Liver (tissue), 9 donors: Measurements from ENCODE around the gene B3GAT1. TPM values are rescaled to one million over a fixed set of nuclear protein-coding genes. Genes with fewer than 3 reads are reported as not detected.

Source experiments
- DNase-seq: peaks from one replicate; pipeline ENCODE4 v3.0.0-alpha.2; 2017; ENCODE audit warnings: low spot score
- H3K27ac ChIP-seq, 2 donors: one replicate each; pipeline ENCODE4 v1.7.0; 2013; ENCODE audit warnings: inconsistent platforms in 2 of 2, low read length in 2 of 2, control low read depth in 1 of 2, low read depth in 1 of 2, mild to moderate bottlenecking in 1 of 2
- H3K27me3 ChIP-seq, 4 donors: one replicate each; pipeline versions ENCODE4 v1.6.1 to v1.7.0; 2013; ENCODE audit warnings: low read length in 3 of 4, inconsistent platforms in 1 of 4, mild to moderate bottlenecking in 1 of 4, moderate library complexity in 1 of 4; ENCODE audit not compliant: control insufficient read depth in 4 of 4, insufficient read depth in 4 of 4
- H3K36me3 ChIP-seq, 4 donors: one replicate each; pipeline versions ENCODE4 v1.6.1 to v1.7.0; 2013; ENCODE audit warnings: low read length in 3 of 4, mild to moderate bottlenecking in 3 of 4, low read depth in 1 of 4, moderate library complexity in 1 of 4; ENCODE audit not compliant: control insufficient read depth in 4 of 4, insufficient read depth in 3 of 4
- H3K4me1 ChIP-seq, 4 donors: one replicate each; pipeline versions ENCODE4 v1.6.1 to v1.7.0; 2013; ENCODE audit warnings: low read length in 3 of 4, mild to moderate bottlenecking in 3 of 4, moderate library complexity in 1 of 4; ENCODE audit not compliant: control insufficient read depth in 4 of 4, insufficient read depth in 4 of 4
- H3K4me3 ChIP-seq, 3 donors: one replicate each; pipeline versions ENCODE4 v1.6.1 to v1.7.0; 2013; ENCODE audit warnings: low read length in 3 of 3, control low read depth in 1 of 3, low read depth in 1 of 3, mild to moderate bottlenecking in 1 of 3
- H3K9ac ChIP-seq, 2 donors: one replicate each; pipeline ENCODE4 v1.7.0; 2013; ENCODE audit warnings: low read length in 2 of 2, mild to moderate bottlenecking in 2 of 2, moderate library complexity in 2 of 2, control low read depth in 1 of 2, low read depth in 1 of 2
- H3K9me3 ChIP-seq, 4 donors: one replicate each; pipeline versions ENCODE4 v1.6.1 to v1.7.0; 2013; ENCODE audit warnings: low read length in 3 of 4; ENCODE audit not compliant: control insufficient read depth in 4 of 4
- ATF3 ChIP-seq: IDR thresholded peaks from 2 replicates; pipeline ENCODE4 v1.6.1; 2016; ENCODE audit warnings: antibody characterized with exemption
- EGR1 ChIP-seq, 2 donors: IDR thresholded peaks; 2 replicates each; pipeline ENCODE4 v1.6.1; 2016 to 2018; ENCODE audit warnings: antibody characterized with exemption in 2 of 2, low read depth in 2 of 2
- FOXA1 ChIP-seq: IDR thresholded peaks from 2 replicates; pipeline ENCODE4 v1.6.1; 2016; ENCODE audit warnings: antibody characterized with exemption
- FOXA2 ChIP-seq: IDR thresholded peaks from 2 replicates; pipeline ENCODE4 v1.6.1; 2016; ENCODE audit warnings: antibody characterized with exemption
- GABPA ChIP-seq, 2 donors: IDR thresholded peaks in 1 of 2; conservative IDR thresholded peaks in 1 of 2; 2 replicates each; pipeline ENCODE4 v1.6.1; 2016; ENCODE audit warnings: antibody characterized with exemption in 2 of 2, mild to moderate bottlenecking in 1 of 2, moderate library complexity in 1 of 2
- HNF4A ChIP-seq, 2 donors: conservative IDR thresholded peaks; 2 replicates each; pipeline ENCODE4 v1.6.1; 2016; ENCODE audit warnings: antibody characterized with exemption in 2 of 2, mild to moderate bottlenecking in 2 of 2
- HNF4G ChIP-seq: IDR thresholded peaks from 2 replicates; pipeline ENCODE4 v1.6.1; 2016; ENCODE audit warnings: antibody characterized with exemption
- JUND ChIP-seq, 2 donors: IDR thresholded peaks; 2 replicates each; pipeline ENCODE4 v1.6.1; 2016; ENCODE audit warnings: antibody characterized with exemption in 2 of 2
- RAD21 ChIP-seq, 2 donors: IDR thresholded peaks; 2 replicates each; pipeline ENCODE4 v1.6.1; 2016; ENCODE audit warnings: antibody characterized with exemption in 2 of 2, mild to moderate bottlenecking in 2 of 2
- RXRA ChIP-seq, 2 donors: IDR thresholded peaks; 2 replicates each; pipeline ENCODE4 v1.6.1; 2017 to 2018; ENCODE audit warnings: antibody characterized with exemption in 2 of 2, mild to moderate bottlenecking in 1 of 2
- SP1 ChIP-seq: IDR thresholded peaks from 2 replicates; pipeline ENCODE4 v1.6.1; 2018; ENCODE audit warnings: antibody characterized with exemption, mild to moderate bottlenecking
- TAF1 ChIP-seq: conservative IDR thresholded peaks from 2 replicates; pipeline ENCODE4 v1.6.1; 2016; ENCODE audit warnings: antibody characterized with exemption, mild to moderate bottlenecking
- YY1 ChIP-seq: IDR thresholded peaks from 2 replicates; pipeline ENCODE4 v1.6.1; 2016; ENCODE audit warnings: antibody characterized with exemption, mild to moderate bottlenecking
- ZBTB33 ChIP-seq: IDR thresholded peaks from 2 replicates; pipeline ENCODE4 v1.6.1; 2016; ENCODE audit warnings: antibody characterized with exemption
- WGBS: extraction: QIAGEN DNeasy Blood & Tissue Kit; methylation state at CpG from one replicate; pipeline ENCODE4 v1.1.7; 2013; 5-methylcytosine and 5-hydroxymethylcytosine counted together
- polyA plus RNA-seq, 2 donors: library from polyadenylated mRNA; stranded (reverse) in 1 of 2; unstranded in 1 of 2; fragments of 200-250 nt in 1 of 2; fragments of >200 nt in 1 of 2; fragmentation: Nextera tagmentation in 1 of 2; extraction: Ambion mirVana in 1 of 2; gene quantifications; one replicate each; pipeline versions ENCODE4 v1.2.1 to v1.2.3, GENCODE V29; 2013 to 2015
- total RNA-seq, 2 donors: library from RNA; depleted of rRNA; stranded (reverse); fragments of >200 nt; gene quantifications; one replicate each; pipeline ENCODE4 v1.2.3, GENCODE V29; 2014
- TF ChIP-seq, protein P1 (sequence below): fragments of 150-350 bp; IDR thresholded peaks from 2 replicates; pipeline ENCODE4 v1.5.1; 2017; ENCODE audit warnings: improper control_type of control experiment, low read depth, low read length; ENCODE audit not compliant: missing input control
- TF ChIP-seq, protein P2 (sequence below): IDR thresholded peaks from 2 replicates; pipeline ENCODE4 v1.6.1; 2016; ENCODE audit warnings: antibody characterized with exemption, mild to moderate bottlenecking
- TF ChIP-seq, protein P3 (sequence below): IDR thresholded peaks from 2 replicates; pipeline ENCODE4 v1.6.1; 2016; ENCODE audit warnings: antibody characterized with exemption
- donor health status: healthy.
- donor health status: healthy.
- donor health status: healthy.
- donor health status: healthy.
- donor health status: healthy.

The B3GAT1 gene
- total and polyA plus RNA-seq, 4 donors, result 0.13 to 6.6 (median 0.25) TPM; not detected in 1

- TF ChIP-seq SP1 (no peak), ZBTB33 (no peak), YY1 (no peak), EGR1 (IDR thresholded peaks at IDR 0.05; ENCODE audit: low read depth in 2 of 2) (no peak), HNF4A (conservative IDR thresholded peaks at IDR 0.05) (no peak), JUND (IDR thresholded peaks at IDR 0.05) (no peak), TAF1 (no peak), FOXA2 (no peak), FOXA1 (no peak), GABPA (IDR thresholded peaks at IDR 0.05 in 1 of 2, conservative IDR thresholded peaks at IDR 0.05 in 1 of 2) (no peak), RXRA (IDR thresholded peaks at IDR 0.05) (no peak), RAD21 (IDR thresholded peaks at IDR 0.05) (no peak), HNF4G (no peak), ATF3 (no peak)
- TF ChIP-seq, protein P1, sequence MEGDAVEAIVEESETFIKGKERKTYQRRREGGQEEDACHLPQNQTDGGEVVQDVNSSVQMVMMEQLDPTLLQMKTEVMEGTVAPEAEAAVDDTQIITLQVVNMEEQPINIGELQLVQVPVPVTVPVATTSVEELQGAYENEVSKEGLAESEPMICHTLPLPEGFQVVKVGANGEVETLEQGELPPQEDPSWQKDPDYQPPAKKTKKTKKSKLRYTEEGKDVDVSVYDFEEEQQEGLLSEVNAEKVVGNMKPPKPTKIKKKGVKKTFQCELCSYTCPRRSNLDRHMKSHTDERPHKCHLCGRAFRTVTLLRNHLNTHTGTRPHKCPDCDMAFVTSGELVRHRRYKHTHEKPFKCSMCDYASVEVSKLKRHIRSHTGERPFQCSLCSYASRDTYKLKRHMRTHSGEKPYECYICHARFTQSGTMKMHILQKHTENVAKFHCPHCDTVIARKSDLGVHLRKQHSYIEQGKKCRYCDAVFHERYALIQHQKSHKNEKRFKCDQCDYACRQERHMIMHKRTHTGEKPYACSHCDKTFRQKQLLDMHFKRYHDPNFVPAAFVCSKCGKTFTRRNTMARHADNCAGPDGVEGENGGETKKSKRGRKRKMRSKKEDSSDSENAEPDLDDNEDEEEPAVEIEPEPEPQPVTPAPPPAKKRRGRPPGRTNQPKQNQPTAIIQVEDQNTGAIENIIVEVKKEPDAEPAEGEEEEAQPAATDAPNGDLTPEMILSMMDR, result no peak
- TF ChIP-seq, protein P2, sequence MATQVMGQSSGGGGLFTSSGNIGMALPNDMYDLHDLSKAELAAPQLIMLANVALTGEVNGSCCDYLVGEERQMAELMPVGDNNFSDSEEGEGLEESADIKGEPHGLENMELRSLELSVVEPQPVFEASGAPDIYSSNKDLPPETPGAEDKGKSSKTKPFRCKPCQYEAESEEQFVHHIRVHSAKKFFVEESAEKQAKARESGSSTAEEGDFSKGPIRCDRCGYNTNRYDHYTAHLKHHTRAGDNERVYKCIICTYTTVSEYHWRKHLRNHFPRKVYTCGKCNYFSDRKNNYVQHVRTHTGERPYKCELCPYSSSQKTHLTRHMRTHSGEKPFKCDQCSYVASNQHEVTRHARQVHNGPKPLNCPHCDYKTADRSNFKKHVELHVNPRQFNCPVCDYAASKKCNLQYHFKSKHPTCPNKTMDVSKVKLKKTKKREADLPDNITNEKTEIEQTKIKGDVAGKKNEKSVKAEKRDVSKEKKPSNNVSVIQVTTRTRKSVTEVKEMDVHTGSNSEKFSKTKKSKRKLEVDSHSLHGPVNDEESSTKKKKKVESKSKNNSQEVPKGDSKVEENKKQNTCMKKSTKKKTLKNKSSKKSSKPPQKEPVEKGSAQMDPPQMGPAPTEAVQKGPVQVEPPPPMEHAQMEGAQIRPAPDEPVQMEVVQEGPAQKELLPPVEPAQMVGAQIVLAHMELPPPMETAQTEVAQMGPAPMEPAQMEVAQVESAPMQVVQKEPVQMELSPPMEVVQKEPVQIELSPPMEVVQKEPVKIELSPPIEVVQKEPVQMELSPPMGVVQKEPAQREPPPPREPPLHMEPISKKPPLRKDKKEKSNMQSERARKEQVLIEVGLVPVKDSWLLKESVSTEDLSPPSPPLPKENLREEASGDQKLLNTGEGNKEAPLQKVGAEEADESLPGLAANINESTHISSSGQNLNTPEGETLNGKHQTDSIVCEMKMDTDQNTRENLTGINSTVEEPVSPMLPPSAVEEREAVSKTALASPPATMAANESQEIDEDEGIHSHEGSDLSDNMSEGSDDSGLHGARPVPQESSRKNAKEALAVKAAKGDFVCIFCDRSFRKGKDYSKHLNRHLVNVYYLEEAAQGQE, result no peak
- TF ChIP-seq, protein P3, sequence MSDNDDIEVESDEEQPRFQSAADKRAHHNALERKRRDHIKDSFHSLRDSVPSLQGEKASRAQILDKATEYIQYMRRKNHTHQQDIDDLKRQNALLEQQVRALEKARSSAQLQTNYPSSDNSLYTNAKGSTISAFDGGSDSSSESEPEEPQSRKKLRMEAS, result no peak
- Histone ChIP-seq H3K27ac (no peak overlapping the region), H3K4me3 (no peak overlapping the region), H3K4me1 (peaks cover 4 to 13% (median 10%) of the 10 kb centered on the region in 4 donors), H3K27me3 (no peaks in the 10 kb centered on the region), H3K36me3 (no peaks in the 10 kb centered on the region), H3K9me3 (no peaks in the 10 kb centered on the region), H3K9ac (no peak overlapping the region)
- 80% methylated on average over 3 of the region's 3 CpGs for WGBS
- DNase-seq, result no peak
These were observed 78.1 kb downstream of the B3GAT1 start for GRCh38 chr11:134333946-134334345.

- no peak for TF ChIP-seq RXRA (IDR thresholded peaks at IDR 0.05)
- TF ChIP-seq, protein P1, result no peak
- no peak for DNase-seq
- Histone ChIP-seq H3K4me1 (peaks cover 4 to 13% (median 10%) of the 10 kb centered on the region in 4 donors), H3K27me3 (no peaks in the 10 kb centered on the region), H3K27ac (no peak overlapping the region), H3K9me3 (no peaks in the 10 kb centered on the region), H3K4me3 (no peak overlapping the region), H3K36me3 (no peaks in the 10 kb centered on the region), H3K9ac (no peak overlapping the region)
- 86% methylated on average over 7 of the region's 7 CpGs for WGBS
These were observed 78.7 kb downstream of the B3GAT1 start for GRCh38 chr11:134333312-134333711.
